ENCODE measurements around the gene MAP3K7CL.

The MAP3K7CL gene

GRCh38 chr21:29130270-29130969, at the start of gene MAP3K7CL:
TSS of gene MAP3K7CL (plus strand) at chr21:29130644. CDS start at chr21:29133345, 2,701 bp downstream.
- no peaks in the 10 kb centered on the region for H3K9me3 Mint-ChIP-seq
- no peak within 1 kb of the TSS for H3K4me3 Mint-ChIP-seq
- no peak within 1 kb of the TSS for H3K27ac Mint-ChIP-seq
- ATAC-seq: peak; percentile 59
- no peaks in the 10 kb centered on the region for H3K27me3 Mint-ChIP-seq
- no peaks in the 10 kb centered on the region for H3K4me1 Mint-ChIP-seq
- DNase-seq: peak in 1 of 2 donors; percentile 13

GRCh38 chr21:29082046-29082815, 48.2 kb upstream of the MAP3K7CL start:
- ATAC-seq: no peak
- no peak for DNase-seq
- no peak overlapping the region for H3K27ac Mint-ChIP-seq
- no peaks in the 10 kb centered on the region for H3K9me3 Mint-ChIP-seq
- H3K4me1 Mint-ChIP-seq: peaks cover 43% of the 10 kb centered on the region
- H3K4me3 Mint-ChIP-seq: no peak overlapping the region
- H3K27me3 Mint-ChIP-seq: no peaks in the 10 kb centered on the region

- Mint-ChIP-seq H3K27me3 (no peaks in the 10 kb centered on the region), H3K9me3 (no peaks in the 10 kb centered on the region), H3K4me1 (peaks cover 35% of the 10 kb centered on the region), H3K4me3 (no peak overlapping the region), H3K27ac (no peak overlapping the region)
- DNase-seq (no peak), ATAC-seq (no peak)
Measured at GRCh38 chr21:29083306-29083705, 47.1 kb upstream of the MAP3K7CL start.

- Mint-ChIP-seq H3K4me1 (peaks cover 25% of the 10 kb centered on the region), H3K4me3 (no peak overlapping the region), H3K27me3 (no peaks in the 10 kb centered on the region), H3K9me3 (no peaks in the 10 kb centered on the region), H3K27ac (no peak overlapping the region)
- DNase-seq (no peak), ATAC-seq (no peak)
Measured at GRCh38 chr21:29084372-29084771, 46.1 kb upstream of the MAP3K7CL start.

- Mint-ChIP-seq H3K27ac (no peak overlapping the region), H3K9me3 (no peaks in the 10 kb centered on the region), H3K4me1 (peaks cover 16% of the 10 kb centered on the region), H3K4me3 (no peak overlapping the region), H3K27me3 (no peaks in the 10 kb centered on the region)
- DNase-seq (no peak), ATAC-seq (no peak)
Measured at GRCh38 chr21:29085106-29085752, 45.2 kb upstream of the MAP3K7CL start.

- Mint-ChIP-seq H3K4me1 (no peaks in the 10 kb centered on the region), H3K9me3 (no peaks in the 10 kb centered on the region), H3K4me3 (no peak overlapping the region), H3K27ac (no peak overlapping the region), H3K27me3 (no peaks in the 10 kb centered on the region)
- ATAC-seq (no peak), DNase-seq (no peak)
Measured at GRCh38 chr21:29091033-29091432, 39.4 kb upstream of the MAP3K7CL start.

- no peak for ATAC-seq
- Mint-ChIP-seq H3K27ac (peak overlapping the region in 1 of 2 donors; percentile 37), H3K4me3 (no peak overlapping the region), H3K27me3 (no peaks in the 10 kb centered on the region), H3K9me3 (no peaks in the 10 kb centered on the region), H3K4me1 (no peaks in the 10 kb centered on the region)
- DNase-seq: no peak
Measured at GRCh38 chr21:29092102-29092959, 38.1 kb upstream of the MAP3K7CL start.

GRCh38 chr21:29096218-29097015, 34.0 kb upstream of the MAP3K7CL start:
- Mint-ChIP-seq H3K4me1 (no peaks in the 10 kb centered on the region), H3K27me3 (no peaks in the 10 kb centered on the region), H3K9me3 (no peaks in the 10 kb centered on the region), H3K4me3 (no peak overlapping the region), H3K27ac (peak overlapping the region in 1 of 2 donors; percentile 1)
- ATAC-seq (no peak), DNase-seq (no peak)

- no peaks in the 10 kb centered on the region for H3K27me3 Mint-ChIP-seq
- no peak overlapping the region for H3K4me3 Mint-ChIP-seq
- H3K9me3 Mint-ChIP-seq: no peaks in the 10 kb centered on the region
- ATAC-seq: no peak
- no peak overlapping the region for H3K27ac Mint-ChIP-seq
- DNase-seq: no peak
- H3K4me1 Mint-ChIP-seq: no peaks in the 10 kb centered on the region
Measured at GRCh38 chr21:29098156-29098555, 32.3 kb upstream of the MAP3K7CL start.

- no peak for ATAC-seq
- DNase-seq: no peak
- no peaks in the 10 kb centered on the region for H3K27me3 Mint-ChIP-seq
- no peak overlapping the region for H3K4me3 Mint-ChIP-seq
- no peak overlapping the region for H3K27ac Mint-ChIP-seq
- H3K4me1 Mint-ChIP-seq: no peaks in the 10 kb centered on the region
- no peaks in the 10 kb centered on the region for H3K9me3 Mint-ChIP-seq
Measured at GRCh38 chr21:29102791-29103257, 27.6 kb upstream of the MAP3K7CL start.

GRCh38 chr21:29104239-29104708, 26.2 kb upstream of the MAP3K7CL start:
- no peaks in the 10 kb centered on the region for H3K27me3 Mint-ChIP-seq
- H3K4me3 Mint-ChIP-seq: no peak overlapping the region
- H3K9me3 Mint-ChIP-seq: no peaks in the 10 kb centered on the region
- no peaks in the 10 kb centered on the region for H3K4me1 Mint-ChIP-seq
- no peak for DNase-seq
- H3K27ac Mint-ChIP-seq: peak overlapping the region in 1 of 2 donors; percentile 59
- ATAC-seq: no peak

- Mint-ChIP-seq H3K9me3 (no peaks in the 10 kb centered on the region), H3K4me3 (no peak overlapping the region), H3K4me1 (no peaks in the 10 kb centered on the region), H3K27ac (no peak overlapping the region), H3K27me3 (no peaks in the 10 kb centered on the region)
- ATAC-seq (no peak), DNase-seq (no peak)
Measured at GRCh38 chr21:29105218-29105617, 25.2 kb upstream of the MAP3K7CL start.

- Mint-ChIP-seq H3K9me3 (no peaks in the 10 kb centered on the region), H3K4me1 (no peaks in the 10 kb centered on the region)
- no peak for DNase-seq
Measured at GRCh38 chr21:29114765-29115500, 15.5 kb upstream of the MAP3K7CL start.

GRCh38 chr21:29115899-29116298, 14.5 kb upstream of the MAP3K7CL start:
- Mint-ChIP-seq H3K27ac (no peak overlapping the region), H3K9me3 (no peaks in the 10 kb centered on the region), H3K27me3 (no peaks in the 10 kb centered on the region), H3K4me1 (no peaks in the 10 kb centered on the region), H3K4me3 (no peak overlapping the region)
- ATAC-seq (no peak), DNase-seq (no peak)

More at GRCh38 chr21:29114765-29115500, 15.5 kb upstream of the MAP3K7CL start:
- ATAC-seq: no peak
- Mint-ChIP-seq H3K4me3 (no peak overlapping the region), H3K27ac (no peak overlapping the region), H3K27me3 (no peaks in the 10 kb centered on the region)
